Sigmoid colon (tissue), 4 donors: Measurements from ENCODE around the gene IRAK1BP1.

Experiments used
- CTCF ChIP-seq, 4 experiments: fragments of 450-650 bp in 3 of 4; fragments of 200-600 bp in 1 of 4; IDR thresholded peaks; one replicate each; pipeline ENCODE4 v1.5.1; 2016 to 2019; ENCODE audit warnings: antibody characterized with exemption in 4 of 4, mild to moderate bottlenecking in 3 of 4, moderate library complexity in 2 of 4
- POLR2A ChIP-seq, 2 donors: fragments of 450-650 bp; IDR thresholded peaks; one replicate each; pipeline ENCODE4 v1.6.1; 2016; ENCODE audit warnings: antibody characterized with exemption in 2 of 2, mild to moderate bottlenecking in 2 of 2, moderate library complexity in 2 of 2
- POLR2AphosphoS5 ChIP-seq, 4 donors: sonication (generic); formaldehyde crosslinking; IDR thresholded peaks; one replicate each; pipeline ENCODE4 v1.6.1; 2017; ENCODE audit warnings: antibody characterized with exemption in 4 of 4

DNA sequence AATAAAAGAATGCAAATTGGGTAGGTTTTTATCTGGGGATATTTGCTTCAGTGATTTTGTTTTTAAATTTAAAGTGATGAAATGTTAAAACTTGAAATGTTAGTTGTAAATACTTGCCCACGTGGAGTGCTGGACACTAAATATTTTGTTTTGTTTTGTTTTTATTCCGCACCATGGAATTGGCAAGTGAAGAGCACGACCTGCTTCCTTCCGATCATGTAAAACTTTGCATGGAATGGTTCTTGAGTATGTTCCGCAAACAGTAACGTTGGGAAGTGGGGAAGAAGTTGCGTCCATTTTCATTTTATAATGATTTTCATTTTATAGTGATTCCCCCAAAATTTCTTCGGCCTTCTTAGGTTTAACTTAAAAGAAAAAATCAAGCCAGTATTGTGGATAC lies 765 bp downstream of the IRAK1BP1 start:
- TF ChIP-seq POLR2AphosphoS5 (IDR thresholded peaks at IDR 0.05) (no peak), CTCF (IDR thresholded peaks at IDR 0.05) (no peak), POLR2A (IDR thresholded peaks at IDR 0.05) (no peak)
